ENCODE results near the gene AASDH. TPM values are rescaled to one million over a fixed set of nuclear protein-coding genes. Genes with fewer than 3 reads are reported as not detected.

Gene AASDH, protein sequence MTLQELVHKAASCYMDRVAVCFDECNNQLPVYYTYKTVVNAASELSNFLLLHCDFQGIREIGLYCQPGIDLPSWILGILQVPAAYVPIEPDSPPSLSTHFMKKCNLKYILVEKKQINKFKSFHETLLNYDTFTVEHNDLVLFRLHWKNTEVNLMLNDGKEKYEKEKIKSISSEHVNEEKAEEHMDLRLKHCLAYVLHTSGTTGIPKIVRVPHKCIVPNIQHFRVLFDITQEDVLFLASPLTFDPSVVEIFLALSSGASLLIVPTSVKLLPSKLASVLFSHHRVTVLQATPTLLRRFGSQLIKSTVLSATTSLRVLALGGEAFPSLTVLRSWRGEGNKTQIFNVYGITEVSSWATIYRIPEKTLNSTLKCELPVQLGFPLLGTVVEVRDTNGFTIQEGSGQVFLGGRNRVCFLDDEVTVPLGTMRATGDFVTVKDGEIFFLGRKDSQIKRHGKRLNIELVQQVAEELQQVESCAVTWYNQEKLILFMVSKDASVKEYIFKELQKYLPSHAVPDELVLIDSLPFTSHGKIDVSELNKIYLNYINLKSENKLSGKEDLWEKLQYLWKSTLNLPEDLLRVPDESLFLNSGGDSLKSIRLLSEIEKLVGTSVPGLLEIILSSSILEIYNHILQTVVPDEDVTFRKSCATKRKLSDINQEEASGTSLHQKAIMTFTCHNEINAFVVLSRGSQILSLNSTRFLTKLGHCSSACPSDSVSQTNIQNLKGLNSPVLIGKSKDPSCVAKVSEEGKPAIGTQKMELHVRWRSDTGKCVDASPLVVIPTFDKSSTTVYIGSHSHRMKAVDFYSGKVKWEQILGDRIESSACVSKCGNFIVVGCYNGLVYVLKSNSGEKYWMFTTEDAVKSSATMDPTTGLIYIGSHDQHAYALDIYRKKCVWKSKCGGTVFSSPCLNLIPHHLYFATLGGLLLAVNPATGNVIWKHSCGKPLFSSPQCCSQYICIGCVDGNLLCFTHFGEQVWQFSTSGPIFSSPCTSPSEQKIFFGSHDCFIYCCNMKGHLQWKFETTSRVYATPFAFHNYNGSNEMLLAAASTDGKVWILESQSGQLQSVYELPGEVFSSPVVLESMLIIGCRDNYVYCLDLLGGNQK
- 2.3 to 3.7 TPM (median 2.9 TPM) in 5 replicates for total RNA-seq (2022; extraction: Qiagen RNA extraction)

GRCh38 chr4:56387023-56388001 is at the start of gene AASDH:
Gene AASDH, minus strand, starts transcription at chr4:56387491. Its CDS starts 3,192 bp downstream, at chr4:56384299.

DNA sequence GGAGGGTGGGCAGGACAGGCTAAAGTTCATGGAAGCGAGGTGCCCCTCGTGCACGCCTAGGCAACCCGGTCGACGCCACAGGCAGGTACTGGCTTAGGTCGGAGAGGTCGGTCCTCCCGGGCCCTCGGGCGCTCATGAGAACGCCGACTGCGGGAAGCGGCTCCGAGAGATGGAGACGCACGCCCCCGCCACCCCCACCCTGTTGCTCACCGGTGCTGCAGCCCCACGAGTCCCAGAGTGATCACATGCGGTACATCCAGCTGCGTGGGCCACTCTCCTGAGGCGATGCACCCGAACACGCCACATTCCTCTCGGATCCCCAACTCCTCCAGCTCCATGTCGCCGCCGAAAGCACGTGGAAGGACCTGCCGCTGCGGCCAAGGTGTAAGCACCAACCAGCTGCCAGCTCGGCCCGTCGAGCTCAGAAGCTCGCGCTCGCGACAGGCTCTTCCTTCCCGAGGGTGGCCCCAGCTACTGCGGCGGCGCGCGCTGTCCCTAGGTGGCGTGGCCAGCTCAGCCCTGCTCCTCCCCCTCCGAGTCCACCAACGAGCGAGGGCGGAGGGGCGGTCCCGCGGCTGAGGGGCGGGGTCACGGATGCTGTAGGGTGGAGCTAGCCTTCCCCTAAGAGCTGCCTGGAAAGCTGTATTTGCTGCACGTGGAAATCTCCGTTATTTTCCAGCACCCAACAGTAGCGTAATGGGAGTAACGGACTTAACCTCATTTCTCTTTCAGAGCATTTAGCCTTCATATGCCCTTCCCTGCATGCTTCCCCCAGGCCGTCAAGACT is 48.0 kb upstream of the AASDH start, which contains the start of gene PPAT:
PPAT (minus strand) TSS at position 476 of the 787 bp plus-strand sequence; CDS start at position 338, 138 bp downstream.

Other genes starting within 250 kb of the AASDH start
- gene PPAT, start 48.1 kb upstream of the AASDH start, total RNA-seq (2022; extraction: Qiagen RNA extraction): 13.8 to 21.9 TPM (median 17.0 TPM) in 5 replicates
- 117 to 163 TPM (median 134 TPM) in 5 replicates for gene PAICS, start 48.8 kb upstream of the AASDH start, total RNA-seq (2022; extraction: Qiagen RNA extraction)
- 41.6 to 61.1 TPM (median 49.3 TPM) in 5 replicates for gene SRP72, start 80.1 kb upstream of the AASDH start, total RNA-seq (2022; extraction: Qiagen RNA extraction)
- gene ARL9, start 118.3 kb upstream of the AASDH start, total RNA-seq (2022; extraction: Qiagen RNA extraction): not detected in 5 replicates